ENCODE data around the gene ADAMTS8. TPM values are rescaled to one million over a fixed set of nuclear protein-coding genes. Genes with fewer than 3 reads are reported as not detected.
A peak's percentile ranks its signal among the peaks of the same experiment; 100 is the strongest.

ADAMTS8 gene
- total RNA-seq, 1 experiment from 2014 or later: not detected

DNA sequence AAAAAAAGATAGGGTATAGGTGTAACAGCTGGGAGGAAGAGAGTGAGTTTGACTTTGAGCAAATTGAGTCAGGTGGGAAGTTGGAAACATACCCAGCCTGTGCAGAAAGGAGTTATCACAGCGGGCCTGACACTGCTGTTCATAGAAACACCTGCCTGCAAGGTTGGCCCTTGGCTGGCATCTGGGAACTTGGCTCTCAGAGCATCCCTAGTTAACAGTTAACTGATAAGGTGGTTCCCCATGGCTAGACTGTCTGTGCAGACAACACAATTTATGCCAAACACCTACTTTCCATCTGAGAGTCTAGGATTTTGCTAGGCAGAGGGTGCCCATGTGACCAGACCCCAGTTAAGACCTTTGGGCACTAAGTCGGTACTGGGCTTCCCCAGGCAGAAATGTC lies 31.4 kb downstream of the ADAMTS8 start:
- DNase-seq (ENCODE audit: low read depth): no peak

- no peak for DNase-seq (ENCODE audit: low read depth)
Measured at GRCh38 chr11:130394615-130395014, 33.8 kb downstream of the ADAMTS8 start.

GRCh38 chr11:130391711-130392110 lies 36.7 kb downstream of the ADAMTS8 start:
- DNase-seq (ENCODE audit: low read depth): no peak

GRCh38 chr11:130390071-130390758 lies 38.2 kb downstream of the ADAMTS8 start:
- peak; percentile 60 for DNase-seq (ENCODE audit: low read depth)

- no peak for DNase-seq (ENCODE audit: low read depth)
Measured at GRCh38 chr11:130389335-130389935, 39.0 kb downstream of the ADAMTS8 start.

DNA sequence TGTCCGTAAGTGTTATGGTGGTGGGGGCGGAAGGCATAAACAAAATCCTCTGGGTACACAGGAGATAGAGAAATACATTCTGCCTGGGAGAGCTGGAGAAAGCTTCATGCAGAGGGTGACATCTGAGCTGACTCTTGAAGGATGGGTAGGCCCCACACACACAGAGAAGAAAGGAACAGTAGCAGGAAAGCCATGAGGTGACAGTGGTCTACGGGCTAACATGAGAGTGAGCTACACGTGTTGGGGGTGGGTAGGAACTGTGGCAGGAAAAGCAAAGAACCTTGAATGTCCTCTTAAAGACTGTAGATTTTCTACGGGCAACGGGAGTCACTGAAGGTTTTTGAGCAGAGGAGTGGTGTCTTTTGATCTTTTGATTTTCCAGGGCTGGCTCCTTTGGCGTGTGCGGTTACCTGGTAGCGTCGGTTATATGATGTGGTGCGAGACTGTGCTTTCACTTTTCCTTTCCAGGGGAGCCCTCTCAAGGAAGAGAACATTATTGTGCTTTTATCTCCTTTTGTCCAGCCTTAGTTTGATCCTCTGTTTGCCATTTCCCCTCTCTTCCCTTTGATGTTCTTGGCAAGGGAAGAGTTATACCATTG lies 39.7 kb downstream of the ADAMTS8 start:
- no peak for DNase-seq (ENCODE audit: low read depth)

DNA sequence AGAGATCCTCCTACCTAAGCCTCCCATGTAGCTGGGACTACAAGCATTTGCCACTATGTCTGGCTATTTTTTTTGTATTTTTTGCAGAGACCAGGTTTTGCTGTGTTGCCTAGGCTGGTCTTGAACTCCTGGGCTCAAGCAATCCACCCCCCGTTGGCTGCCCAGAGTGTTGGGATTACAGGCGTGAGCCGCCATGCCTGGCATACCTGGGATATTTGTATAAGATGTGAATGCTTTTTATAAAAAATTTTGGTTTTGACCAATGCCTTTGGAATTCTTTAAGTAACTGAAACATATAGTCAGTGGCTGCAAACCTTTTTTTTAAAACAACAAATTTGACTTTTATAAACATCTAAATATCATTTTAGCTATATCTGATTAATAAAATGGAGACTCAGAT lies 42.4 kb downstream of the ADAMTS8 start:
- no peak for DNase-seq (ENCODE audit: low read depth)

- peak; percentile 97 for DNase-seq (ENCODE audit: low read depth)
Measured at GRCh38 chr11:130383344-130384211, 44.8 kb downstream of the ADAMTS8 start.

DNA sequence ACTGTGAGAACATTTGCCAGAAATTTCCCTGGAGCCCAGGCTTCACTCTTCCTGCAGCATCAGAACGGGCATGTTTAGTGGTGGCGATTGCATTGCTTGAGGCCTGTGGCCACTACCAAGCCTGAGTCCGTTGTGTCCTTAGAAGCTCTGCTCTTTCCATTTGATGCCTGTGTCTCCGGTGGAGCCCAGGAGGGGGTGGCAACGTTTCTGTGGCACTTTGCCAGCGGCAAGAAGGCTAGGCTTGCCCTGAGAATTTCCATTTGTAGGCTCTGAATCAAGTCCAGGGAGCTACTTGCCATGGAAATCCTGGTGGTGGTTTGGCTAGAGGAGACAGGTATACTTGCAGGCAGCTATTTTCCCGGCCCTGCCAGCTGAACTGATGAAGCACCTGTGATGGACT lies 47.1 kb downstream of the ADAMTS8 start:
- DNase-seq (ENCODE audit: low read depth): no peak

DNA sequence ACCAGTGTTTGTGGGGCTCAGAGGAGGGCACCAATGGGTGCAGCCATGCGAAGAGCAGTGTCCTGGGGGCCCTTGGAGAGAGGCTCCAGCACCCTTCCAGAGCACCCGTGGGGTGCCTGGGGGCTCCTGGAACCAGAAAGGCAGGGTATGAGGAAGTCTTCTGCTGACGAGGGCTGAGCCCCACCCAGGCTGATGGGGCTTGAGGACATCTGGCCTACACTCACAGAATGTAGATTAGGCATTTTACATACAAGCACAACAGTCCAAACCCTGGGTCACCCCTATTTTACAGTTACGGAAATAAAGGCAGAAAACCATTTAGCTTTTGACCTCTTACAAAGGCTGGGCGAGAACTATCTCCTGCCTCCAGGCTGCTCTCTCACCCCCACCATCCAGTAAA lies 47.6 kb downstream of the ADAMTS8 start:
- no peak for DNase-seq (ENCODE audit: low read depth)

- DNase-seq (ENCODE audit: low read depth): no peak
Measured at GRCh38 chr11:130379276-130379675, 49.1 kb downstream of the ADAMTS8 start.

DNA sequence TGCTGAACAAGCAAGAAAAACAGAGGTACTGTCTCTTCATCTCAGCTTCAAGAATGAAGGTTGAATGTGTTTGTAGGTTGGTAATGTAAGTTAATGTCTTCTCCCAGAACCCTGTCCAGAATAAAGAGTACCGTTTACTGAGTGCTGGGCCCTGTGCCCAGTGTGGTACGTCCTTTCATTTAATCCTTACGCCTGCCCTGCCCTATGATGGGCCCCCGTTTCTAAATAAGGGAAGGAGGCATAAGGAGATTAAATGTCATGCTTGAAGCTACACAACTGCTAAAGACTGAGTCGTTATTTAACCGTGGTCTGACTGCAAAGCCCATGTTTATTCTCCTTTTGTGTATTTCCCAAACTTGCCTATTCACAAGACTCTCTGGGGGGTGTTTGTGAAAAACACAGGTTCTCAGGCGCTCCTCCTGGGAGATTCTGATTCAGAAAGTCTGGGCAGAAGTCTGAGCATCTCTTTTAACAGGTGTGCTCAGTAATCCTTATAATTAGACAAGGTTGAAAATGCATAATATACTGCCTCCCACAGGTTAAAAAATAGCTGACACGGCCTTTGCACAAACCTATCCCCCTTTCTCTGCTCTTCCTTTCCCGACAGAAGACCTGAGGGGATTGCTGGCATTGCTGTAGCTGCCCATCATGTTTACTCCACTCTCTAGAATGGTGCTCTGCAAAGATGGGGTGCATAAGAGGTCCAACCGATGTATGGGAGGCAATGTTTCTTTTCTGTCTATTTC lies 57.4 kb downstream of the ADAMTS8 start:
- DNase-seq (ENCODE audit: low read depth): no peak

DNA sequence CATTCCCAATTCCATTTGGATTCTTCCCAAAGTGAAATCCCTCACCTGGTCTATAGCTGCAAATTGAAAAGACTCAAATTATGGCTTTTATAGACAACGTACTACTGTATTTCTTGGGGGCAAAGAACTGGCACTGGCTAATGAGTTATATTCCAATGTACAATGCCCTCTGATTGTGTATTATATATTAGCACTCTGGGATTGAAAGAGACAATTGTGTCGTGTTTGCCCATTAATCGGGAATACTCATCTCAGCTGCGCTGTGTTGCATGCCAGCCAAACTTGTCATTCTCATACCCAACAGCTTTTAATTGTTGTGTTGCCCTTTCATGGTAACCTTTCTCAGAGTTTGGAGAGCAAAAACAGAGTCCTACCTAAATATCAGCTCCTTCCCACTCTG lies 58.7 kb downstream of the ADAMTS8 start:
- DNase-seq (ENCODE audit: low read depth): no peak

GRCh38 chr11:130369141-130369691 lies 59.2 kb downstream of the ADAMTS8 start:
- DNase-seq (ENCODE audit: low read depth): no peak

DNA sequence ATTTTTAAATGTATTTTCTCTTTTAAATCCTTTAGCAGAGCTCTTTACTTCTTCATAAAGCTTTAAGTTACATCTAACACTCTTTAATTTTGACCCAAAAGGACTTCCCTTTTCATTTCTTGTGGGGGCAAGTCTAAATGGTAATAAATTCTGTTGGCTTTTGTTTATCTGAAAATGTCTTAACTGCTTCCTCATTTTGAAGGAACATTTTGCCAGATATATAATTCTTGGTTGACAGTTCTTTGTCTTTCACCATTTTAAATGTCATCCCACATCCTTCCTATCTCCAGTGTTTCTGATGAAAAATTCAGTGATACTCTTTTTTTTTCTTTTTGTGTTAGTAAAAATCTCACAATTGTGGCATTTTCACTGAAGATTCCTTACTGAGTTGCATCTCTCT lies 69.0 kb downstream of the ADAMTS8 start:
- DNase-seq (ENCODE audit: low read depth): no peak

DNA sequence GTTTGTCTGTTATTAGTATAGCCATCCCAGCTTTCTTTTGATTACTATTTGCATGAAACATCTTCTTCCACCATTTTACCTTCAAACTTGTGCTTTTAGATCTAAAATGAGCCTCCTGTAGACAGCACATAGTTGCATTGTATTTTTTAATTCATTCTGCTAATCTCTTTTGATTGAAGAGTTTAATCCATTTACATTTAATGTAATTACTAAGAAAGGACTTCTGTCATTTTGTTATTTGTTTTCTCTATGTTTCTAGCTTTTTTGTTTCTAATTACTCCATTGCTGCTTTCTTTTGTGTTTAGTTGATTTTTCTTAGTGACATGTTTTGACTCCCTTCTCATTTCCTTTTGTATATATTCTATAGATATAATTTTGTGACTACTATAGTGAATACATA lies 70.0 kb downstream of the ADAMTS8 start:
- DNase-seq (ENCODE audit: low read depth): no peak

Other genes with a start within 250 kb of the ADAMTS8 start
- 17.0 and 27.4 TPM in 2 replicates for gene ZBTB44, start 113.7 kb downstream of the ADAMTS8 start, total RNA-seq (2014; rRNA removed; shearing (Covaris generic))
- gene ADAMTS15, start 20.0 kb upstream of the ADAMTS8 start, total RNA-seq (2014; rRNA removed; shearing (Covaris generic)): 6.9 and 10.9 TPM in 2 replicates

Measured in M059J (cell line).